ENCODE measurements around the gene PLEKHG4B. TPM values are rescaled to one million over a fixed set of nuclear protein-coding genes. Genes with fewer than 3 reads are reported as not detected.

The PLEKHG4B gene
- polyA plus RNA-seq, 1 donor from 2014 or later: 0.78 TPM

DNA sequence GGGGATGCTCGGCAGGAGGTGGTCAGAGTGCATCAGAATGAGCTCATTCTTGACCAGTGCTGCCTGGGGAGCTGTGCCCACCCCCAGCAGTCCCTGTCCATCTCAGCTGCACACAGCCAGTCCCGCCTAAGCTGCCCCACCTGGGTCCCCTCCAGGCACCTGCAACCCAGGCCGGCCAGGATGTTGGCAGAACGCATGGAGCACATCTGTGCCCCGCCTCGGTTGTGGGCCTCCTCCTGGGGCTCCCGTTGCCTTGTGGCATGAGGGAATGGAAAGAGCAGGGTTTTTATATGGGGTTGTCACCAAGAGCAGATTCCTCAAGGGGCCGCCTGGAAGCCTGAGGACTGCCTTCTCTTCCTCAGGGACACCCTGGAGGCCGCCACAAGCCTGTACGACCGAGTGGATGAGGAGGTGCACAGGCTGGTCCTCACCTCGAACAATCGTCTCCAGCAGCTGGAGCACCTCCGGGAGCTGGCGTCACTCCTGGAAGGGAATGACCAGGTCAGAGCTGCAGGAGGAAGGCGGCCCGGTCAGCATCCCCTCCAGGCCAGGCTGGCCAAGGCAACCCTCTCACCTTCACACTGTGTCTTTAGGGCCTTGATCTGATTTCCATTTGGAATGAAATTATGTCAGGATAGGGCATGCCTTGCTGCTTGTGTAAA is 64.6 kb downstream of the PLEKHG4B start:
- Histone ChIP-seq H4K20me1 (ENCODE audit: insufficient read depth) (no peaks in the 10 kb centered on the region), H3K9me2 (ENCODE audit: insufficient read depth, low read length) (no peaks in the 10 kb centered on the region), H3K9ac (ENCODE audit: low read length) (no peak overlapping the region), H3K9me3 (ENCODE audit: low read length) (no peaks in the 10 kb centered on the region), H3F3A (ENCODE audit: insufficient read depth, low read length, poor library complexity, severe bottlenecking) (no peaks in the 10 kb centered on the region), H3K27ac (ENCODE audit: low read length) (no peak overlapping the region), H3K27me3 (ENCODE audit: insufficient read depth, low read depth, low read length) (no peaks in the 10 kb centered on the region), H3K4me2 (ENCODE audit: low read length) (no peak overlapping the region), H3K36me3 (ENCODE audit: insufficient read depth, low read length) (no peaks in the 10 kb centered on the region), H3K4me3 (ENCODE audit: low read length) (no peak overlapping the region), H2AFZ (ENCODE audit: low read depth, low read length) (no peak overlapping the region), H3K79me2 (replicated peaks; ENCODE audit: insufficient read depth, low read length) (no peaks in the 10 kb centered on the region)
- no peak for TF ChIP-seq TAF1 (IDR thresholded peaks at IDR 0.05; ENCODE audit: low read depth)
- TF ChIP-seq, protein P1, sequence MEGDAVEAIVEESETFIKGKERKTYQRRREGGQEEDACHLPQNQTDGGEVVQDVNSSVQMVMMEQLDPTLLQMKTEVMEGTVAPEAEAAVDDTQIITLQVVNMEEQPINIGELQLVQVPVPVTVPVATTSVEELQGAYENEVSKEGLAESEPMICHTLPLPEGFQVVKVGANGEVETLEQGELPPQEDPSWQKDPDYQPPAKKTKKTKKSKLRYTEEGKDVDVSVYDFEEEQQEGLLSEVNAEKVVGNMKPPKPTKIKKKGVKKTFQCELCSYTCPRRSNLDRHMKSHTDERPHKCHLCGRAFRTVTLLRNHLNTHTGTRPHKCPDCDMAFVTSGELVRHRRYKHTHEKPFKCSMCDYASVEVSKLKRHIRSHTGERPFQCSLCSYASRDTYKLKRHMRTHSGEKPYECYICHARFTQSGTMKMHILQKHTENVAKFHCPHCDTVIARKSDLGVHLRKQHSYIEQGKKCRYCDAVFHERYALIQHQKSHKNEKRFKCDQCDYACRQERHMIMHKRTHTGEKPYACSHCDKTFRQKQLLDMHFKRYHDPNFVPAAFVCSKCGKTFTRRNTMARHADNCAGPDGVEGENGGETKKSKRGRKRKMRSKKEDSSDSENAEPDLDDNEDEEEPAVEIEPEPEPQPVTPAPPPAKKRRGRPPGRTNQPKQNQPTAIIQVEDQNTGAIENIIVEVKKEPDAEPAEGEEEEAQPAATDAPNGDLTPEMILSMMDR (IDR thresholded peaks at IDR 0.05; ENCODE audit: poor library complexity, severe bottlenecking): no peak
- no peak for TF ChIP-seq MXI1 (conservative IDR thresholded peaks at IDR 0.05; ENCODE audit: poor library complexity, severe bottlenecking)
- TF ChIP-seq RAD21 (conservative IDR thresholded peaks at IDR 0.05): no peak
- no peak for TF ChIP-seq POLR2AphosphoS5 (IDR thresholded peaks at IDR 0.05)
- no peak for TF ChIP-seq EP300 (conservative IDR thresholded peaks at IDR 0.05; ENCODE audit: poor library complexity, severe bottlenecking)
- no peak for TF ChIP-seq SMC3 (conservative IDR thresholded peaks at IDR 0.05; ENCODE audit: poor library complexity)
- TF ChIP-seq, protein P2, sequence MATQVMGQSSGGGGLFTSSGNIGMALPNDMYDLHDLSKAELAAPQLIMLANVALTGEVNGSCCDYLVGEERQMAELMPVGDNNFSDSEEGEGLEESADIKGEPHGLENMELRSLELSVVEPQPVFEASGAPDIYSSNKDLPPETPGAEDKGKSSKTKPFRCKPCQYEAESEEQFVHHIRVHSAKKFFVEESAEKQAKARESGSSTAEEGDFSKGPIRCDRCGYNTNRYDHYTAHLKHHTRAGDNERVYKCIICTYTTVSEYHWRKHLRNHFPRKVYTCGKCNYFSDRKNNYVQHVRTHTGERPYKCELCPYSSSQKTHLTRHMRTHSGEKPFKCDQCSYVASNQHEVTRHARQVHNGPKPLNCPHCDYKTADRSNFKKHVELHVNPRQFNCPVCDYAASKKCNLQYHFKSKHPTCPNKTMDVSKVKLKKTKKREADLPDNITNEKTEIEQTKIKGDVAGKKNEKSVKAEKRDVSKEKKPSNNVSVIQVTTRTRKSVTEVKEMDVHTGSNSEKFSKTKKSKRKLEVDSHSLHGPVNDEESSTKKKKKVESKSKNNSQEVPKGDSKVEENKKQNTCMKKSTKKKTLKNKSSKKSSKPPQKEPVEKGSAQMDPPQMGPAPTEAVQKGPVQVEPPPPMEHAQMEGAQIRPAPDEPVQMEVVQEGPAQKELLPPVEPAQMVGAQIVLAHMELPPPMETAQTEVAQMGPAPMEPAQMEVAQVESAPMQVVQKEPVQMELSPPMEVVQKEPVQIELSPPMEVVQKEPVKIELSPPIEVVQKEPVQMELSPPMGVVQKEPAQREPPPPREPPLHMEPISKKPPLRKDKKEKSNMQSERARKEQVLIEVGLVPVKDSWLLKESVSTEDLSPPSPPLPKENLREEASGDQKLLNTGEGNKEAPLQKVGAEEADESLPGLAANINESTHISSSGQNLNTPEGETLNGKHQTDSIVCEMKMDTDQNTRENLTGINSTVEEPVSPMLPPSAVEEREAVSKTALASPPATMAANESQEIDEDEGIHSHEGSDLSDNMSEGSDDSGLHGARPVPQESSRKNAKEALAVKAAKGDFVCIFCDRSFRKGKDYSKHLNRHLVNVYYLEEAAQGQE (IDR thresholded peaks at IDR 0.05; ENCODE audit: borderline replicate concordance): no peak
- no peak for TF ChIP-seq EZH2 (IDR thresholded peaks at IDR 0.05; ENCODE audit: borderline replicate concordance, insufficient read depth, low read length, poor library complexity, severe bottlenecking)

DNA sequence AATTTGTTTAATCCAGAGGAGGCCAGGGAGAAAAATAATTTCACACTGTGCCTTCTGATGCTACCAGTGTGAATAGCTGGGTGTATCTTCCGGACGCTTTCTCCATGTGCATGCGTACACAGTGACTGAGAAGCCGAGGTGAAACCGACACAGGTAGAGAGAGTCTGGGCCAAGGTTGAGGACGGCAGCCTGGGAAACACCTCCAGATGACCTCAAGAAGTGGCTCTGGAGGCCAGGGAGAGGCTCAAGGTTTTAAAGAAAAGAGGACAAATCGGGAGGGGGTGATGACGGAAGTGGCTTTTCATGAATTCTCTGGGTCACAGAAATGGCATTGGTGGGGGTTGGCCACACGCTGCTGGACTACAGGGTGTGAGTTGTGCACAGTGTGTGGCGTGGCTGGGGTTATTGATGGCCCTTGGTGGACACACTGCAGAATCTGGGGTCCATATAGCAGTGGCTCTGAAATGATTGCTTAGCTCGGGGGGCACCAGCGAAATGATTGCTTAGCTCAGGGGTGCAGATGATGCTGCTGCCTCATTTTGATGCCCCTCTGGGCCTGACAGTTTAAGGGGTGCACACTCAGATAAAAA is 65.3 kb downstream of the PLEKHG4B start:
- H3K9me3 ChIP-seq (ENCODE audit: low read length): no peaks in the 10 kb centered on the region
- H3K4me3 ChIP-seq (ENCODE audit: low read length): no peak overlapping the region
- no peaks in the 10 kb centered on the region for H3K9me2 ChIP-seq (ENCODE audit: insufficient read depth, low read length)
- no peak overlapping the region for H3K9ac ChIP-seq (ENCODE audit: low read length)
- no peaks in the 10 kb centered on the region for H3K79me2 ChIP-seq (replicated peaks; ENCODE audit: insufficient read depth, low read length)
- H3K27ac ChIP-seq (ENCODE audit: low read length): no peak overlapping the region
- TF ChIP-seq, protein P1 (IDR thresholded peaks at IDR 0.05; ENCODE audit: poor library complexity, severe bottlenecking): no peak
- TF ChIP-seq TAF1 (IDR thresholded peaks at IDR 0.05; ENCODE audit: low read depth): no peak
- TF ChIP-seq, protein P2 (IDR thresholded peaks at IDR 0.05; ENCODE audit: borderline replicate concordance): no peak
- no peak for TF ChIP-seq RAD21 (conservative IDR thresholded peaks at IDR 0.05)
- TF ChIP-seq MXI1 (conservative IDR thresholded peaks at IDR 0.05; ENCODE audit: poor library complexity, severe bottlenecking): no peak
- TF ChIP-seq SMC3 (conservative IDR thresholded peaks at IDR 0.05; ENCODE audit: poor library complexity): no peak
- TF ChIP-seq EP300 (conservative IDR thresholded peaks at IDR 0.05; ENCODE audit: poor library complexity, severe bottlenecking): no peak
- TF ChIP-seq POLR2AphosphoS5 (IDR thresholded peaks at IDR 0.05): no peak
- H3K36me3 ChIP-seq (ENCODE audit: insufficient read depth, low read length): no peaks in the 10 kb centered on the region
- no peaks in the 10 kb centered on the region for H3K27me3 ChIP-seq (ENCODE audit: insufficient read depth, low read depth, low read length)
- no peak overlapping the region for H2AFZ ChIP-seq (ENCODE audit: low read depth, low read length)
- no peak overlapping the region for H3K4me2 ChIP-seq (ENCODE audit: low read length)
- H4K20me1 ChIP-seq (ENCODE audit: insufficient read depth): no peaks in the 10 kb centered on the region
- H3F3A ChIP-seq (ENCODE audit: insufficient read depth, low read length, poor library complexity, severe bottlenecking): no peaks in the 10 kb centered on the region
